ENCODE measurements around the gene DNHD1. TPM values are rescaled to one million over a fixed set of nuclear protein-coding genes. Genes with fewer than 3 reads are reported as not detected.

The DNHD1 gene
- total and polyA plus RNA-seq, 2 of the 4 experiments (the other 2 are of a cell fraction) = 1.8 to 3.6 TPM

DNA sequence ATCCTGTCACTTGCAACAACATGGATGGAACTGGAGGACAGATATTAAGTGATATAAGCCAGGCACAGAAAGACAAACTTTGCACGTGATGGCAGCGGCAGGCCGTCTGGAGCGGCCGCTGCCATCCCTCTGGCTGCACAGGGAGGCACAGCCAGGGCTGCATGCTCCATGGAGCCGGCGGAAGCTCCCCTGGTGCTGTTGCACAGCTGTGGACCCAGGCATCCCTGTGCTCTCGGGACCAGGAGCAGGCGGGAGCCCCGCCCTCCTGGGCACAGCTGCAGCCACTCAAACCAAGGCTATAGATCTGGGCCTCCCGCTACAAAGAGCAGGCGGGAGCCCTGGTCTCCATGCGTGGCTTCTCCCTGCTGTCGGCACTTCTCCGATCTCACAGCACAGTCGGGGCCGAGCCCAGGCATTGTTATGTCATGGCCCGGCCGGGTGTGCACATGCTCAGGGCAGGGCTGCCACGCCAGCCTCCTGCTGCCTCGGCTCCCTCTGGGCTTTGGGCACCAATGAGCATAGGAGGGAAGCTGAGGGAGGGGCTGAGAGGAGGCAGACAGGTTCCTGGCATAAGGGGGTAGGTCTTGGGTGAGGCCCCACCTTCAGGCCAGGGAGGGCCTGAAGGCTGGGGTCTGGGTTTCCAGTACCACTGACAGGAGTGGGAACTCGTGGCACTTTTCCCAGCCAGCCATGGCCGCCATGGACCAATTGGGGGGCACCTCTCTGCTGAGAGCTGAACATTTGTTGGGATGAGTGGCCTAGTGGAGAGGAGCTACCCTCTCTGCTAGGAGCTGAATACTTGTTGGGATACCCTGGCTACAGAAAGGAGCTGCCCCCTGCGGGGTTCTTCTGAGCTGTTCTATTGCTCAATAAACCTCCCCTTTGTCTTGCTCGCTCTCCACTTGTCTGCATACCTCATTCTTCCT lies 89.6 kb downstream of the DNHD1 start:
- no peak overlapping the region for H3K9ac ChIP-seq (ENCODE audit: low read depth, low read length)
- H2AK5ac ChIP-seq (ENCODE audit: low read depth, low read length) = no peak overlapping the region
- no TSS peak for BruUV-seq (replicated peaks)
- WGBS, 2 experiments (ENCODE audit: extremely low coverage in 2 of 2, insufficient read length in 1 of 2) = 87% methylated on average over 8 of the region's 25 CpGs; no CpG with 5 or more reads in 1 of the 2 experiments
- TF ChIP-seq MAFK (IDR thresholded peaks at IDR 0.05; ENCODE audit: low read depth, low read length) (no peak), RAD21 (IDR thresholded peaks at IDR 0.05; ENCODE audit: low read length) (no peak), POLR2A (IDR thresholded peaks at IDR 0.05; ENCODE audit: low read depth, low read length) (no peak), BHLHE40 (IDR thresholded peaks at IDR 0.05; ENCODE audit: low read depth, low read length) (no peak), CEBPB (IDR thresholded peaks at IDR 0.05; ENCODE audit: low read depth, low read length) (no peak), MAZ (IDR thresholded peaks at IDR 0.05; ENCODE audit: borderline replicate concordance, low read depth, low read length) (no peak), CHD1 (IDR thresholded peaks at IDR 0.05; ENCODE audit: low read depth, low read length) (no peak)
- TF ChIP-seq, protein P1, sequence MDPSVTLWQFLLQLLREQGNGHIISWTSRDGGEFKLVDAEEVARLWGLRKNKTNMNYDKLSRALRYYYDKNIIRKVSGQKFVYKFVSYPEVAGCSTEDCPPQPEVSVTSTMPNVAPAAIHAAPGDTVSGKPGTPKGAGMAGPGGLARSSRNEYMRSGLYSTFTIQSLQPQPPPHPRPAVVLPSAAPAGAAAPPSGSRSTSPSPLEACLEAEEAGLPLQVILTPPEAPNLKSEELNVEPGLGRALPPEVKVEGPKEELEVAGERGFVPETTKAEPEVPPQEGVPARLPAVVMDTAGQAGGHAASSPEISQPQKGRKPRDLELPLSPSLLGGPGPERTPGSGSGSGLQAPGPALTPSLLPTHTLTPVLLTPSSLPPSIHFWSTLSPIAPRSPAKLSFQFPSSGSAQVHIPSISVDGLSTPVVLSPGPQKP (IDR thresholded peaks at IDR 0.05; ENCODE audit: borderline replicate concordance, low read depth, low read length) = no peak
- no peak overlapping the region for H2BK5ac ChIP-seq (ENCODE audit: low read depth, low read length, poor library complexity, severe bottlenecking)
- H2BK15ac ChIP-seq (ENCODE audit: low read depth, low read length) = no peak overlapping the region
- DNase-seq = no peak
- no peak for ATAC-seq (ENCODE audit: low read depth)
- 0 out of 2 replicates have a peak, but pooled peaks cover 1% of the 10 kb centered on the region for H3K36me3 ChIP-seq (ENCODE audit: control insufficient read depth, insufficient read depth, low read length)
- peaks cover 2% of the 10 kb centered on the region; the same call in 1 of the 2 replicates for H3K9me3 ChIP-seq (ENCODE audit: control insufficient read depth, insufficient read depth, low read length)
- in situ Hi-C loops (cut with MboI; ENCODE audit: low sequenced_read_pairs) (no loop called here), dilution Hi-C loops (cut with HindIII; ENCODE audit: low sequenced_read_pairs, unreplicated experiment) (no loop called here), intact Hi-C loops (cut with micrococcal nuclease) (no loop called here)
- no peak overlapping the region for H4K8ac ChIP-seq (ENCODE audit: low read depth in 2 of 2, low read length in 2 of 2)
- H3K56ac ChIP-seq (ENCODE audit: extremely low read depth, insufficient read depth, low read length) = no peak overlapping the region
- H3K27me3 ChIP-seq (ENCODE audit: control insufficient read depth, insufficient read depth, low read length) = no peaks in the 10 kb centered on the region
- H3K18ac ChIP-seq (ENCODE audit: low read depth, low read length) = no peak overlapping the region
- no peak overlapping the region for H3K4me2 ChIP-seq (ENCODE audit: low read depth, low read length)
- H3K79me1 ChIP-seq (ENCODE audit: low read depth in 1 of 2, low read length in 2 of 2) = no peaks in the 10 kb centered on the region
- no peaks in the 10 kb centered on the region for H3K4me1 ChIP-seq (ENCODE audit: control insufficient read depth, insufficient read depth, low read length)
- H3K9me1 ChIP-seq (ENCODE audit: insufficient read depth, low read length) = no peaks in the 10 kb centered on the region
- no peak overlapping the region for H4K5ac ChIP-seq (ENCODE audit: low read depth, low read length)
- ChIA-PET CTCF (no interaction called here), POLR2A (ENCODE audit: unreplicated experiment) (no interaction called here)
- no peak overlapping the region for H2AK9ac ChIP-seq (replicated peaks; ENCODE audit: low read depth, low read length, poor library complexity)
- no peak overlapping the region for H4K91ac ChIP-seq (ENCODE audit: insufficient read depth, low read depth, low read length)
- no peaks in the 10 kb centered on the region; the same call in 1 of the 2 replicates for H4K20me1 ChIP-seq (ENCODE audit: insufficient read depth, low read length)
- no peak overlapping the region for H2AFZ ChIP-seq (replicated peaks; ENCODE audit: low read length, poor library complexity)
- no peak overlapping the region for H3K27ac ChIP-seq (ENCODE audit: insufficient read depth, low read length)
- no peak overlapping the region for H3K4me3 ChIP-seq (ENCODE audit: insufficient read depth, low read depth, low read length)
- H3K23ac ChIP-seq (ENCODE audit: low read depth, low read length) = no peak overlapping the region
- H2BK20ac ChIP-seq (ENCODE audit: low read depth, low read length) = no peak overlapping the region
- no peak overlapping the region for H2BK120ac ChIP-seq (ENCODE audit: low read depth, low read length)
- H3K14ac ChIP-seq (replicated peaks; ENCODE audit: low read depth, low read length) = no peak overlapping the region
- no peak overlapping the region for H3K4ac ChIP-seq (ENCODE audit: low read depth, low read length)
